Spleen (tissue), 11 donors: ENCODE results near the gene SLC13A4. TPM values are rescaled to one million over a fixed set of nuclear protein-coding genes. Genes with fewer than 3 reads are reported as not detected.

Experiments
- DNase-seq: peaks from one replicate; pipeline ENCODE4 v3.0.0-alpha.2; 2020
- H3K27ac ChIP-seq, 8 donors: fragments of 200-600 bp; sonication (generic) in 7 of 8; 1 replicate in 4 of 8; 2 replicates in 4 of 8; pipeline versions ENCODE4 v1.5.0 to v1.8.0; 2016 to 2021; ENCODE audit warnings: inconsistent platforms in 4 of 8, mild to moderate bottlenecking in 4 of 8, moderate library complexity in 1 of 8
- H3K27me3 ChIP-seq, 7 donors: fragments of 200-600 bp; sonication (generic) in 6 of 7; replicated peaks in 1 of 7; 1 replicate in 4 of 7; 2 replicates in 3 of 7; pipeline versions ENCODE4 v1.5.0 to v1.8.0; 2016 to 2021; ENCODE audit warnings: inconsistent platforms in 3 of 7, mild to moderate bottlenecking in 1 of 7
- H3K36me3 ChIP-seq, 6 donors: fragments of 200-600 bp; sonication (generic) in 5 of 6; 1 replicate in 4 of 6; 2 replicates in 2 of 6; pipeline versions ENCODE4 v1.5.0 to v1.8.0; 2016 to 2021; ENCODE audit warnings: inconsistent platforms in 2 of 6
- H3K4me1 ChIP-seq, 6 donors: fragments of 200-600 bp; sonication (generic) in 5 of 6; 1 replicate in 3 of 6; 2 replicates in 3 of 6; pipeline versions ENCODE4 v1.5.0 to v1.8.0; 2016 to 2021; ENCODE audit warnings: inconsistent platforms in 3 of 6
- H3K4me3 ChIP-seq, 8 donors: fragments of 200-600 bp; sonication (generic) in 7 of 8; 1 replicate in 4 of 8; 2 replicates in 4 of 8; pipeline versions ENCODE4 v1.5.0 to v1.8.0; 2016 to 2021; ENCODE audit warnings: inconsistent platforms in 4 of 8, mild to moderate bottlenecking in 4 of 8, moderate library complexity in 2 of 8
- H3K9me3 ChIP-seq, 8 donors: fragments of 200-600 bp; sonication (generic) in 7 of 8; 1 replicate in 4 of 8; 2 replicates in 4 of 8; pipeline versions ENCODE4 v1.5.0 to v1.8.0; 2016 to 2021; ENCODE audit warnings: inconsistent platforms in 4 of 8
- CTCF ChIP-seq, 11 experiments: fragments of 200-600 bp in 7 of 11; fragments of 450-650 bp in 4 of 11; sonication (generic) in 4 of 11; IDR thresholded peaks in 8 of 11; conservative IDR thresholded peaks in 3 of 11; 1 replicate in 7 of 11; 2 replicates in 4 of 11; pipeline versions ENCODE4 v1.4.0 to v1.8.0; 2016 to 2021; ENCODE audit warnings: antibody characterized with exemption in 11 of 11, inconsistent platforms in 4 of 11, mild to moderate bottlenecking in 1 of 11
- POLR2A ChIP-seq, 3 donors: fragments of 450-650 bp; IDR thresholded peaks; one replicate each; pipeline ENCODE4 v1.5.1; 2017; ENCODE audit warnings: antibody characterized with exemption in 3 of 3, mild to moderate bottlenecking in 1 of 3
- POLR2AphosphoS5 ChIP-seq, 3 donors: sonication (generic); formaldehyde crosslinking; IDR thresholded peaks; one replicate each; pipeline ENCODE4 v1.5.1; 2017; ENCODE audit warnings: antibody characterized with exemption in 3 of 3
- WGBS, 5 donors: extraction: QIAGEN DNeasy Blood & Tissue Kit in 3 of 5; methylation state at CpG; one replicate each; pipeline versions ENCODE4 v1.1.5 to v1.1.7; 2013 to 2018; 5-methylcytosine and 5-hydroxymethylcytosine counted together
- intact Hi-C: fragments of 100-400 bp; cut with DNase I; formaldehyde crosslinking; loops from one replicate; pipeline ENCODE4 v1.15.0; 2023; ENCODE audit warnings: low total_unique reads
- polyA plus RNA-seq, 3 donors: library from polyadenylated mRNA; stranded (reverse); fragments of 200-250 nt; gene quantifications; one replicate each; pipeline ENCODE4 v1.2.1, GENCODE V29; 2013
- total RNA-seq, 7 donors: library from RNA; depleted of rRNA in 3 of 7; stranded (reverse); fragments of >200 nt in 3 of 7; fragmentation: NEBNext Ultra II Directional in 4 of 7; extraction: Animal tissue kit (Norgen Biotek cat#: 25700) in 4 of 7; gene quantifications; one replicate each; pipeline versions ENCODE4 v1.1.0 to v1.2.1, GENCODE V29; 2016 to 2021
- donor health status: healthy with polysubstance abuse.
- donor health status: DM: no; HTN: no; CAD: no; lungs with moderate emphysema.
- donor health status: DM: no; HTN: no; CAD: no.
- donor health status: Bipolar disorder and iron deficiency.
- donor health status: healthy.
- donor health status: DM: no; HTN: no; CAD: no.
- donor health status: DM: yes; HTN: yes; CAD: no.

Gene SLC13A4
- total and polyA plus RNA-seq, 10 donors, result 0.16 to 0.20 TPM; not detected in 8

GRCh38 chr7:135690566-135690965 lies 37.4 kb downstream of the SLC13A4 start:
- no peak for DNase-seq
- Histone ChIP-seq H3K9me3 (no peaks in the 10 kb centered on the region), H3K4me1 (no peaks in the 10 kb centered on the region), H3K27ac (no peak overlapping the region), H3K4me3 (no peak overlapping the region), H3K36me3 (peaks cover 0 to 45% (median 0%) of the 10 kb centered on the region in 6 donors), H3K27me3 (no peaks in the 10 kb centered on the region)
- TF ChIP-seq POLR2AphosphoS5 (IDR thresholded peaks at IDR 0.05) (no peak), CTCF (IDR thresholded peaks at IDR 0.05 in 8 of 11, conservative IDR thresholded peaks at IDR 0.05 in 3 of 11) (no peak), POLR2A (IDR thresholded peaks at IDR 0.05) (no peak)
- intact Hi-C loops, result no loop called here
- 85 to 100% (median 98%) methylated on average over 3 of the region's 3 CpGs for WGBS, 5 donors

DNA sequence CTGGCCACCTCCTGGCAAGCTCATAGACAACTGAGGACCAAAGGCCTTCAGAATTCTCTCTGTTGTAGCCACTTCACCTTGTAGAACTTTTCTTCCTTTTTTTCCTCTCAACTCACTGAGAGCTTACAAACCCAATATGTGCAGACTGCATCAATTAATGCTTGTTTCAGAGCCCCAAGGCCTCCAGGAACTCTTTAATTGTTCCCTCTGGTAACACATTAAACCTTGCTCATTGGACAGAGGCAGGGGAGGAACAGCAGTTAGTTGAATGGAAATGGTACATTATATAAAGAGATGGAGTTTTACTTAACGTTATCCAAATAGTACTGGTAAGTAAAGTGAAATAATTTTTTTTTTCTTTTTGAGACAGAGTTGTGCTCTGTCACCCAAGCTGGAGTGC lies 40.5 kb downstream of the SLC13A4 start:
- Histone ChIP-seq H3K9me3 (no peaks in the 10 kb centered on the region), H3K36me3 (peaks cover 0 to 39% (median 0%) of the 10 kb centered on the region in 6 donors), H3K4me3 (no peak overlapping the region), H3K27me3 (no peaks in the 10 kb centered on the region), H3K4me1 (peaks cover 0 to 6% (median 0%) of the 10 kb centered on the region in 6 donors), H3K27ac (no peak overlapping the region)
- DNase-seq, result no peak
- intact Hi-C loops, result no loop called here
- 0 to 42% (median 0%) methylated on average over 1 of the region's 1 CpG for whole genome bisulfite sequencing, 5 donors
- TF ChIP-seq CTCF (IDR thresholded peaks at IDR 0.05 in 8 of 11, conservative IDR thresholded peaks at IDR 0.05 in 3 of 11) (no peak), POLR2AphosphoS5 (IDR thresholded peaks at IDR 0.05) (no peak), POLR2A (IDR thresholded peaks at IDR 0.05) (no peak)

GRCh38 chr7:135685306-135686084 lies 42.5 kb downstream of the SLC13A4 start:
- no peaks in the 10 kb centered on the region for H3K27me3 ChIP-seq
- intact Hi-C loops, result no loop called here
- H3K4me1 ChIP-seq, result peaks cover 0 to 13% (median 0%) of the 10 kb centered on the region in 6 donors
- no peak overlapping the region for H3K4me3 ChIP-seq
- peaks cover 0 to 46% (median 0%) of the 10 kb centered on the region in 6 donors for H3K36me3 ChIP-seq
- TF ChIP-seq POLR2AphosphoS5 (IDR thresholded peaks at IDR 0.05) (no peak), CTCF (IDR thresholded peaks at IDR 0.05 in 8 of 11, conservative IDR thresholded peaks at IDR 0.05 in 3 of 11) (no peak), POLR2A (IDR thresholded peaks at IDR 0.05) (no peak)
- no peaks in the 10 kb centered on the region for H3K9me3 ChIP-seq
- WGBS, 5 donors, result 80 to 91% (median 83%) methylated on average over 9 of the region's 9 CpGs
- H3K27ac ChIP-seq, result peak overlapping the region in 1 of 8 donors; percentile 7
- DNase-seq, result no peak

GRCh38 chr7:135684699-135685098 lies 43.3 kb downstream of the SLC13A4 start:
- DNase-seq, result no peak
- Histone ChIP-seq H3K4me3 (no peak overlapping the region), H3K27ac (peak overlapping the region in 1 of 8 donors; percentile 7), H3K36me3 (peaks cover 0 to 51% (median 0%) of the 10 kb centered on the region in 6 donors), H3K9me3 (no peaks in the 10 kb centered on the region), H3K4me1 (peaks cover 0 to 13% (median 0%) of the 10 kb centered on the region in 6 donors), H3K27me3 (no peaks in the 10 kb centered on the region)
- WGBS, 5 donors, result 79 to 91% (median 87%) methylated on average over 5 of the region's 5 CpGs
- intact Hi-C loops, result no loop called here
- TF ChIP-seq POLR2A (IDR thresholded peaks at IDR 0.05) (no peak), CTCF (IDR thresholded peaks at IDR 0.05 in 8 of 11, conservative IDR thresholded peaks at IDR 0.05 in 3 of 11) (no peak), POLR2AphosphoS5 (IDR thresholded peaks at IDR 0.05) (no peak)
